ENCODE data around the gene MAP2K1.

DNA sequence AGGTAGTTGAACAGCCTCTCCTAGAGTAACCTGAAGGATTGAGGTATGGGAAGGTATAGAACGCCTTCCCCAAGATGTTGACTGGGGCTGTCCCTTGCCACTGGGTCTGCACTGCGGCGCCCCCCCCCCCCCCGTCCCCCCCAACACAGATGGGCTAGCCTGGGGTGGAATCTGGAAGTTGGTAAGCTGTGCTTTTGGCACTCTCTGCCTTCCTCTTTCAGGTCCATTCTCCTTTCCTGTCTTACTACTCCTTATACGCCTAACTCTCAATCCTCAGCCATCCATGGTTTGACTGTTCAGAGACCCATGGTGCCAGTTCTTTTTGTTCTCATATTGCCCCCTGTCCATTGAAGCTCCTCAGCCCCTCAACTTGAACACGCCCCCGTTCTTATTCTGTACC is 42.8 kb downstream of the MAP2K1 start:
- TF ChIP-seq EZH2 (IDR thresholded peaks at IDR 0.05; ENCODE audit: insufficient read depth, low read length) = no peak
- TF ChIP-seq, protein P1, sequence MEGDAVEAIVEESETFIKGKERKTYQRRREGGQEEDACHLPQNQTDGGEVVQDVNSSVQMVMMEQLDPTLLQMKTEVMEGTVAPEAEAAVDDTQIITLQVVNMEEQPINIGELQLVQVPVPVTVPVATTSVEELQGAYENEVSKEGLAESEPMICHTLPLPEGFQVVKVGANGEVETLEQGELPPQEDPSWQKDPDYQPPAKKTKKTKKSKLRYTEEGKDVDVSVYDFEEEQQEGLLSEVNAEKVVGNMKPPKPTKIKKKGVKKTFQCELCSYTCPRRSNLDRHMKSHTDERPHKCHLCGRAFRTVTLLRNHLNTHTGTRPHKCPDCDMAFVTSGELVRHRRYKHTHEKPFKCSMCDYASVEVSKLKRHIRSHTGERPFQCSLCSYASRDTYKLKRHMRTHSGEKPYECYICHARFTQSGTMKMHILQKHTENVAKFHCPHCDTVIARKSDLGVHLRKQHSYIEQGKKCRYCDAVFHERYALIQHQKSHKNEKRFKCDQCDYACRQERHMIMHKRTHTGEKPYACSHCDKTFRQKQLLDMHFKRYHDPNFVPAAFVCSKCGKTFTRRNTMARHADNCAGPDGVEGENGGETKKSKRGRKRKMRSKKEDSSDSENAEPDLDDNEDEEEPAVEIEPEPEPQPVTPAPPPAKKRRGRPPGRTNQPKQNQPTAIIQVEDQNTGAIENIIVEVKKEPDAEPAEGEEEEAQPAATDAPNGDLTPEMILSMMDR (IDR thresholded peaks at IDR 0.05; ENCODE audit: insufficient read depth, low read depth, low read length) = no peak
